Keratinocyte (primary cell): ENCODE data around the gene CORO7. TPM values are rescaled to one million over a fixed set of nuclear protein-coding genes. Genes with fewer than 3 reads are reported as not detected.

Experiments used
- DNase-seq: peaks from one replicate; pipeline ENCODE4 v3.0.0-alpha.2; 2011; ENCODE audit warnings: low read depth, missing footprints, low spot score
- FAIRE-seq: peaks from 2 replicates; lab custom pipeline; 2011; peaks lifted over from hg19 to GRCh38; lab: Jason Lieb, UNC
- H2AFZ ChIP-seq: 2 replicates; pipeline ENCODE4 v1.6.0; 2012; ENCODE audit warnings: low read length, control low read depth, inconsistent platforms; ENCODE audit not compliant: control insufficient read depth
- H3K27ac ChIP-seq: 2 replicates; pipeline ENCODE4 v1.5.1; 2011; ENCODE audit warnings: low read length; ENCODE audit not compliant: control insufficient read depth, insufficient read depth
- H3K27me3 ChIP-seq: 3 replicates; pipeline ENCODE4 v1.6.0; 2011; ENCODE audit warnings: low read length; ENCODE audit not compliant: control insufficient read depth, insufficient read depth; ENCODE audit errors: extremely low read depth
- H3K36me3 ChIP-seq, 2 experiments: 2 replicates in 1 of 2; 3 replicates in 1 of 2; pipeline ENCODE4 v1.5.1; 2011; ENCODE audit warnings: low read length in 2 of 2, mild to moderate bottlenecking in 1 of 2; ENCODE audit not compliant: control insufficient read depth in 2 of 2, insufficient read depth in 2 of 2; ENCODE audit errors: extremely low read depth in 1 of 2
- H3K4me1 ChIP-seq: 3 replicates; pipeline ENCODE4 v1.5.1; 2011; ENCODE audit warnings: low read length; ENCODE audit not compliant: control insufficient read depth, insufficient read depth; ENCODE audit errors: extremely low read depth
- H3K4me2 ChIP-seq: 3 replicates; pipeline ENCODE4 v1.6.0; 2011; ENCODE audit warnings: low read depth, low read length; ENCODE audit not compliant: control insufficient read depth, insufficient read depth; ENCODE audit errors: extremely low read depth
- H3K4me3 ChIP-seq, 3 experiments: fragments of 200-600 bp in 1 of 3; sonication (generic) in 1 of 3; 2 replicates in 2 of 3; 3 replicates in 1 of 3; pipeline ENCODE4 v1.5.1; 2011 to 2016; ENCODE audit warnings: low read length in 3 of 3, mild to moderate bottlenecking in 3 of 3, control low read depth in 2 of 3, inconsistent platforms in 1 of 3, low read depth in 1 of 3, mixed read lengths in 1 of 3, mixed run types in 1 of 3, moderate library complexity in 1 of 3; ENCODE audit not compliant: control insufficient read depth in 2 of 3, insufficient read depth in 2 of 3; ENCODE audit errors: extremely low read depth in 1 of 3
- H3K79me2 ChIP-seq: 2 replicates; pipeline ENCODE4 v1.6.0; 2012; ENCODE audit warnings: low read length; ENCODE audit not compliant: control insufficient read depth, insufficient read depth
- H3K9ac ChIP-seq: 3 replicates; pipeline ENCODE4 v1.6.0; 2011; ENCODE audit warnings: low read length; ENCODE audit not compliant: control insufficient read depth, insufficient read depth; ENCODE audit errors: extremely low read depth
- H3K9me1 ChIP-seq: 3 replicates; pipeline ENCODE4 v1.6.0; 2011; ENCODE audit warnings: low read length; ENCODE audit not compliant: control insufficient read depth, insufficient read depth; ENCODE audit errors: extremely low read depth
- H3K9me3 ChIP-seq: 2 replicates; pipeline ENCODE4 v1.5.1; 2012; ENCODE audit warnings: low read depth, low read length; ENCODE audit not compliant: control insufficient read depth
- H4K20me1 ChIP-seq: 3 replicates; pipeline ENCODE4 v1.6.0; 2011; ENCODE audit warnings: low read length; ENCODE audit not compliant: control insufficient read depth, insufficient read depth; ENCODE audit errors: extremely low read depth
- CTCF ChIP-seq, 3 experiments: IDR thresholded peaks in 1 of 3; conservative IDR thresholded peaks in 1 of 3; optimal IDR thresholded peaks in 1 of 3; 2 replicates in 2 of 3; 3 replicates in 1 of 3; pipeline versions ENCODE3 to v1.5.1; 2011; ENCODE audit warnings: low read length in 3 of 3, mild to moderate bottlenecking in 3 of 3, moderate library complexity in 2 of 3, control low read depth in 1 of 3, inconsistent platforms in 1 of 3; ENCODE audit not compliant: insufficient read depth in 2 of 3; ENCODE audit errors: extremely low read depth in 1 of 3
- EZH2 ChIP-seq: IDR thresholded peaks from one replicate; pipeline ENCODE4 v1.6.1; 2012; ENCODE audit warnings: inconsistent platforms, mild to moderate bottlenecking, low read length, moderate library complexity
- dilution Hi-C: fragments of 300-500 bp; cut with MboI; formaldehyde crosslinking; loops from one replicate; pipeline ENCODE4 v1.7.0; 2020; ENCODE audit warnings: low sequenced_read_pairs; ENCODE audit not compliant: extremely low pct_ligation_motif_present
- polyA plus RNA-seq, 5 experiments: library from polyadenylated mRNA; depleted of rRNA in 3 of 5; stranded (reverse) in 3 of 5; stranded (forward) in 1 of 5; unstranded in 1 of 5; fragments of >200 nt; gene quantifications; 1 replicate in 1 of 5; 2 replicates in 3 of 5; 3 replicates in 1 of 5; pipeline versions ENCODE4 v1.2.1 to v1.2.3, GENCODE V29; 2011 to 2012; ENCODE audit warnings: missing spikeins in 2 of 5, low read depth in 1 of 5, low replicate concordance in 1 of 5

CORO7 gene
- polyA plus RNA-seq, 1 donor (not counting 4 experiments of a cell fraction or from before 2014, with no cell fraction given) = 8.4 TPM

- Histone ChIP-seq H3K4me2 (no peak overlapping the region), H3K9me3 (no peaks in the 10 kb centered on the region), H3K27ac (no peak overlapping the region), H3K36me3 (peaks cover 51 to 59% of the 10 kb centered on the region in 2 experiments), H3K9ac (no peak overlapping the region), H4K20me1 (peaks cover 4% of the 10 kb centered on the region), H3K4me1 (no peaks in the 10 kb centered on the region), H2AFZ (no peak overlapping the region), H3K79me2 (no peaks in the 10 kb centered on the region), H3K9me1 (no peaks in the 10 kb centered on the region), H3K4me3 (no peak overlapping the region), H3K27me3 (no peaks in the 10 kb centered on the region)
- no peak for TF ChIP-seq EZH2
- TF ChIP-seq CTCF (optimal IDR thresholded peaks at IDR 0.05 in 1 of 3, IDR thresholded peaks at IDR 0.05 in 1 of 3, conservative IDR thresholded peaks at IDR 0.05 in 1 of 3; ENCODE audit: extremely low read depth in 1 of 3, insufficient read depth in 2 of 3, low read length in 3 of 3) = no peak
- dilution Hi-C loops = no loop called here
- FAIRE-seq = no peak
- no peak for DNase-seq
Measured at GRCh38 chr16:4450931-4451519, 34.6 kb upstream of the CORO7 start.

GRCh38 chr16:4450430-4450829 lies 34.0 kb upstream of the CORO7 start:
- Histone ChIP-seq H3K4me2 (no peak overlapping the region), H3K27me3 (no peaks in the 10 kb centered on the region), H3K4me1 (no peaks in the 10 kb centered on the region), H3K4me3 (no peak overlapping the region), H3K9ac (no peak overlapping the region), H2AFZ (no peak overlapping the region), H3K36me3 (peaks cover 45 to 58% of the 10 kb centered on the region in 2 experiments), H3K27ac (no peak overlapping the region), H3K79me2 (no peaks in the 10 kb centered on the region), H3K9me1 (no peaks in the 10 kb centered on the region), H3K9me3 (no peaks in the 10 kb centered on the region), H4K20me1 (peaks cover 4% of the 10 kb centered on the region)
- DNase-seq (no peak), FAIRE-seq (no peak)
- dilution Hi-C loops = no loop called here
- TF ChIP-seq EZH2 = no peak
- TF ChIP-seq CTCF (optimal IDR thresholded peaks at IDR 0.05 in 1 of 3, IDR thresholded peaks at IDR 0.05 in 1 of 3, conservative IDR thresholded peaks at IDR 0.05 in 1 of 3; ENCODE audit: extremely low read depth in 1 of 3, insufficient read depth in 2 of 3, low read length in 3 of 3) = no peak
